Measurements from ENCODE around the gene ZNF215.
"Not testable (repeated sequence)": the region's sequence is repeated elsewhere in the genome, so short reads cannot be mapped to it uniquely, and the experiment has no call there.

ZNF215 gene

GRCh38 chr11:6943131-6943530 lies 16.9 kb downstream of the ZNF215 start:
- DNase-seq, result no peak

- DNase-seq, result not testable (repeated sequence)
These were observed 28.0 kb downstream of the ZNF215 start for GRCh38 chr11:6954248-6954647.

GRCh38 chr11:6962141-6962540 lies 35.9 kb downstream of the ZNF215 start:
- DNase-seq, result no peak

- no peak for DNase-seq
These were observed 36.4 kb downstream of the ZNF215 start for GRCh38 chr11:6962673-6963072.

GRCh38 chr11:6968816-6969215 lies 42.6 kb downstream of the ZNF215 start:
- DNase-seq, result no peak

- not testable (repeated sequence) for DNase-seq
These were observed 43.6 kb downstream of the ZNF215 start for GRCh38 chr11:6969854-6970253.

- DNase-seq, result no peak
These were observed 53.1 kb downstream of the ZNF215 start for GRCh38 chr11:6979365-6979764.

GRCh38 chr11:6986487-6986886 lies 60.3 kb downstream of the ZNF215 start:
- DNase-seq, result no peak

- DNase-seq, result no peak
These were observed 62.3 kb downstream of the ZNF215 start for GRCh38 chr11:6988506-6988905.

GRCh38 chr11:6991227-6991626 lies 65.0 kb downstream of the ZNF215 start:
- DNase-seq, result no peak

GRCh38 chr11:6992026-6992425 lies 65.8 kb downstream of the ZNF215 start:
- no peak for DNase-seq

GRCh38 chr11:6992457-6993417 lies 66.5 kb downstream of the ZNF215 start:
- no peak for DNase-seq

- DNase-seq, result no peak
These were observed 69.5 kb downstream of the ZNF215 start for GRCh38 chr11:6995703-6996102.

GRCh38 chr11:7004482-7004881 lies 78.3 kb downstream of the ZNF215 start:
- no peak for DNase-seq

Data from retina (tissue), 1 donor.